SK-N-SH treated with all-trans-retinoic acid at 6 μM for 48 hours (cell line): ENCODE measurements around the gene GRIN2B.

ENCODE experiments used
- ATAC-seq: fragments of 200-7000 bp; cut with Tn5 transposase; 3 replicates; pipeline ENCODE4 v1.9.1; 2020; ENCODE audit warnings: mild to moderate bottlenecking, moderate library complexity
- ARNTL ChIP-seq: fragments of 450-650 bp; formaldehyde crosslinking; IDR thresholded peaks from 2 replicates; pipeline ENCODE4 v1.5.0; 2020; ENCODE audit warnings: low read depth, mild to moderate bottlenecking, moderate library complexity, borderline replicate concordance
- BACH2 ChIP-seq: fragments of 250-450 bp; sonication (Bioruptor Pico); IDR thresholded peaks from 2 replicates; pipeline ENCODE4 v1.9.0; 2021; ENCODE audit warnings: mild to moderate bottlenecking, borderline replicate concordance
- CSDC2 ChIP-seq: fragments of 250-450 bp; sonication (Bioruptor Pico); IDR thresholded peaks from 2 replicates; pipeline ENCODE4 v1.5.0; 2020; ENCODE audit warnings: mild to moderate bottlenecking, moderate library complexity
- CSRNP3 ChIP-seq: fragments of 250-450 bp; sonication (Bioruptor Pico); IDR thresholded peaks from 2 replicates; pipeline ENCODE4 v1.5.1; 2021; ENCODE audit warnings: mild to moderate bottlenecking, moderate library complexity
- ESRRG ChIP-seq: fragments of 250-450 bp; sonication (Bioruptor Pico); IDR thresholded peaks from 2 replicates; pipeline ENCODE4 v1.6.1; 2021; ENCODE audit warnings: mild to moderate bottlenecking
- GLIS3 ChIP-seq: fragments of 250-450 bp; sonication (Bioruptor Pico); IDR thresholded peaks from 2 replicates; pipeline ENCODE4 v1.5.0; 2020; ENCODE audit warnings: mild to moderate bottlenecking, moderate library complexity
- ISL1 ChIP-seq: fragments of 250-450 bp; sonication (Bioruptor Pico); IDR thresholded peaks from 2 replicates; pipeline ENCODE4 v2.1.2; 2022; ENCODE audit warnings: mild to moderate bottlenecking, moderate library complexity
- OSR1 ChIP-seq: fragments of 250-450 bp; sonication (Bioruptor Pico); IDR thresholded peaks from 2 replicates; pipeline ENCODE4 v1.8.0; 2022; ENCODE audit warnings: moderate library complexity, mild to moderate bottlenecking, inconsistent platforms
- PATZ1 ChIP-seq: fragments of 250-450 bp; sonication (Bioruptor Pico); IDR thresholded peaks from 2 replicates; pipeline ENCODE4 v1.8.0; 2020; ENCODE audit warnings: mild to moderate bottlenecking, moderate library complexity, borderline replicate concordance
- PPARA ChIP-seq: fragments of 250-450 bp; sonication (Bioruptor Pico); IDR thresholded peaks from 2 replicates; pipeline ENCODE4 v1.5.0; 2020; ENCODE audit warnings: mild to moderate bottlenecking, borderline replicate concordance
- SNAI2 ChIP-seq: fragments of 250-450 bp; sonication (Bioruptor Pico); IDR thresholded peaks from 2 replicates; pipeline ENCODE4 v1.5.0; 2020; ENCODE audit warnings: mild to moderate bottlenecking, moderate library complexity
- TCF4 ChIP-seq: fragments of 250-450 bp; sonication (Bioruptor Pico); IDR thresholded peaks from 2 replicates; pipeline ENCODE4 v1.8.0; 2021; ENCODE audit warnings: mild to moderate bottlenecking, moderate library complexity, borderline replicate concordance
- TOX ChIP-seq: fragments of 250-450 bp; sonication (Bioruptor Pico); IDR thresholded peaks from 2 replicates; pipeline ENCODE4 v1.8.0; 2021; ENCODE audit warnings: mild to moderate bottlenecking, moderate library complexity, borderline replicate concordance
- ZC3H10 ChIP-seq: fragments of 250-450 bp; sonication (Bioruptor Pico); IDR thresholded peaks from 2 replicates; pipeline ENCODE4 v1.5.1; 2021; ENCODE audit warnings: mild to moderate bottlenecking, moderate library complexity
- ZFP3 ChIP-seq: fragments of 250-450 bp; sonication (Bioruptor Pico); IDR thresholded peaks from 2 replicates; pipeline ENCODE4 v1.5.0; 2020; ENCODE audit warnings: mild to moderate bottlenecking, moderate library complexity
- ZFP30 ChIP-seq: fragments of 450-650 bp; formaldehyde crosslinking; IDR thresholded peaks from 2 replicates; pipeline ENCODE4 v1.5.0; 2022; ENCODE audit warnings: mild to moderate bottlenecking, moderate library complexity
- ZNF565 ChIP-seq: fragments of 450-650 bp; formaldehyde crosslinking; conservative IDR thresholded peaks from 2 replicates; pipeline ENCODE4 v1.5.0; 2020; ENCODE audit warnings: low read depth, mild to moderate bottlenecking, moderate library complexity
- ZNF70 ChIP-seq: fragments of 450-650 bp; formaldehyde crosslinking; IDR thresholded peaks from 2 replicates; pipeline ENCODE4 v1.5.0; 2020; ENCODE audit warnings: mild to moderate bottlenecking, moderate library complexity
- ZNF8 ChIP-seq: fragments of 450-650 bp; formaldehyde crosslinking; IDR thresholded peaks from 2 replicates; pipeline ENCODE4 v1.5.0; 2020; ENCODE audit warnings: mild to moderate bottlenecking, moderate library complexity
- TF ChIP-seq, protein P1 (sequence below): fragments of 250-450 bp; sonication (Bioruptor Pico); IDR thresholded peaks from 2 replicates; pipeline ENCODE4 v1.5.1; 2020; ENCODE audit warnings: low read depth, mild to moderate bottlenecking, moderate library complexity
- TF ChIP-seq, protein P2 (sequence below): fragments of 250-450 bp; sonication (Bioruptor Pico); IDR thresholded peaks from 2 replicates; pipeline ENCODE4 v1.5.0; 2020; ENCODE audit warnings: mild to moderate bottlenecking, moderate library complexity
- TF ChIP-seq, protein P3 (sequence below): fragments of 250-450 bp; sonication (Bioruptor Pico); IDR thresholded peaks from 2 replicates; pipeline ENCODE4 v1.8.0; 2021; ENCODE audit warnings: low read depth, mild to moderate bottlenecking, moderate library complexity, borderline replicate concordance

The GRIN2B gene

GRCh38 chr12:13941258-13942249, 39.8 kb downstream of the GRIN2B start:
- TF ChIP-seq BACH2 (no peak), ZNF70 (CRISPR knock-in tag) (no peak), SNAI2 (CRISPR knock-in tag) (no peak), CSRNP3 (no peak), TOX (CRISPR knock-in tag) (no peak), TCF4 (CRISPR knock-in tag) (no peak), ARNTL (CRISPR knock-in tag) (no peak), ZNF565 (CRISPR knock-in tag) (no peak), PATZ1 (CRISPR knock-in tag) (no peak), GLIS3 (no peak), ZFP30 (CRISPR knock-in tag) (no peak), ESRRG (CRISPR knock-in tag) (no peak), CSDC2 (no peak)
- peak; percentile 90 for ATAC-seq

DNA sequence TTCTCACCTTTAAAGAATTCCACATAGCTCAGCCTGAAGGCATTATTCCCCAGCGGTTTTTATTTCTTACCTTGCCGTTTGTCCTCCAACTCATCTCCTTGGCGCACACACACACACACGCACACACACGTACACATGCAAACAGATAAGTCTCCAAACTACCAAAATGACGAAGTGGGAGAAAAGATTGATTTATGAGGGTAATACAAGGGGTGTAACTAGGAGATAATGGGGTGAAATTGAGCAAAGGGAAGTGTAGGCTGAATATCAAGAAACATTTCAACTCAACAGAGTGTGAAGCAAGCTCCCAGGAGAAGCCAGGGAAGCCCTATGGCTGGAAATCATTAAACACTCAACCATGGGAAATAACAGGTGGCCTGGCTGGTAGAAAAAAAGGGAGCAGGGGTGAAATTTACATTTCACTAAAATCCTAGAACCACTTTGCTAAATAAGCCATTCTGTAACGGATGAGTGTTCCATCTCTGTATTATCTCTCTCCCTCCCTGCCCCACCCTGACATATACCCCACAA, 41.0 kb downstream of the GRIN2B start:
- ATAC-seq = no peak
- TF ChIP-seq ZFP3 (CRISPR knock-in tag) = no peak
- TF ChIP-seq, protein P1, sequence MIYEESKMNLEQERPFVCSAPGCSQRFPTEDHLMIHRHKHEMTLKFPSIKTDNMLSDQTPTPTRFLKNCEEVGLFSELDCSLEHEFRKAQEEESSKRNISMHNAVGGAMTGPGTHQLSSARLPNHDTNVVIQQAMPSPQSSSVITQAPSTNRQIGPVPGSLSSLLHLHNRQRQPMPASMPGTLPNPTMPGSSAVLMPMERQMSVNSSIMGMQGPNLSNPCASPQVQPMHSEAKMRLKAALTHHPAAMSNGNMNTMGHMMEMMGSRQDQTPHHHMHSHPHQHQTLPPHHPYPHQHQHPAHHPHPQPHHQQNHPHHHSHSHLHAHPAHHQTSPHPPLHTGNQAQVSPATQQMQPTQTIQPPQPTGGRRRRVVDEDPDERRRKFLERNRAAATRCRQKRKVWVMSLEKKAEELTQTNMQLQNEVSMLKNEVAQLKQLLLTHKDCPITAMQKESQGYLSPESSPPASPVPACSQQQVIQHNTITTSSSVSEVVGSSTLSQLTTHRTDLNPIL (CRISPR knock-in tag) = no peak
- no peak for TF ChIP-seq ZNF565 (CRISPR knock-in tag)
- TF ChIP-seq CSRNP3 = no peak
- TF ChIP-seq ZNF8 (CRISPR knock-in tag) = no peak
- no peak for TF ChIP-seq OSR1 (CRISPR knock-in tag)
- no peak for TF ChIP-seq PPARA (CRISPR knock-in tag)
- no peak for TF ChIP-seq ZNF70 (CRISPR knock-in tag)
- TF ChIP-seq ZC3H10 (CRISPR knock-in tag) = no peak
- TF ChIP-seq, protein P2, sequence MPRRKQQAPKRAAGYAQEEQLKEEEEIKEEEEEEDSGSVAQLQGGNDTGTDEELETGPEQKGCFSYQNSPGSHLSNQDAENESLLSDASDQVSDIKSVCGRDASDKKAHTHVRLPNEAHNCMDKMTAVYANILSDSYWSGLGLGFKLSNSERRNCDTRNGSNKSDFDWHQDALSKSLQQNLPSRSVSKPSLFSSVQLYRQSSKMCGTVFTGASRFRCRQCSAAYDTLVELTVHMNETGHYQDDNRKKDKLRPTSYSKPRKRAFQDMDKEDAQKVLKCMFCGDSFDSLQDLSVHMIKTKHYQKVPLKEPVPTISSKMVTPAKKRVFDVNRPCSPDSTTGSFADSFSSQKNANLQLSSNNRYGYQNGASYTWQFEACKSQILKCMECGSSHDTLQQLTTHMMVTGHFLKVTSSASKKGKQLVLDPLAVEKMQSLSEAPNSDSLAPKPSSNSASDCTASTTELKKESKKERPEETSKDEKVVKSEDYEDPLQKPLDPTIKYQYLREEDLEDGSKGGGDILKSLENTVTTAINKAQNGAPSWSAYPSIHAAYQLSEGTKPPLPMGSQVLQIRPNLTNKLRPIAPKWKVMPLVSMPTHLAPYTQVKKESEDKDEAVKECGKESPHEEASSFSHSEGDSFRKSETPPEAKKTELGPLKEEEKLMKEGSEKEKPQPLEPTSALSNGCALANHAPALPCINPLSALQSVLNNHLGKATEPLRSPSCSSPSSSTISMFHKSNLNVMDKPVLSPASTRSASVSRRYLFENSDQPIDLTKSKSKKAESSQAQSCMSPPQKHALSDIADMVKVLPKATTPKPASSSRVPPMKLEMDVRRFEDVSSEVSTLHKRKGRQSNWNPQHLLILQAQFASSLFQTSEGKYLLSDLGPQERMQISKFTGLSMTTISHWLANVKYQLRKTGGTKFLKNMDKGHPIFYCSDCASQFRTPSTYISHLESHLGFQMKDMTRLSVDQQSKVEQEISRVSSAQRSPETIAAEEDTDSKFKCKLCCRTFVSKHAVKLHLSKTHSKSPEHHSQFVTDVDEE (CRISPR knock-in tag) = no peak
- no peak for TF ChIP-seq SNAI2 (CRISPR knock-in tag)

DNA sequence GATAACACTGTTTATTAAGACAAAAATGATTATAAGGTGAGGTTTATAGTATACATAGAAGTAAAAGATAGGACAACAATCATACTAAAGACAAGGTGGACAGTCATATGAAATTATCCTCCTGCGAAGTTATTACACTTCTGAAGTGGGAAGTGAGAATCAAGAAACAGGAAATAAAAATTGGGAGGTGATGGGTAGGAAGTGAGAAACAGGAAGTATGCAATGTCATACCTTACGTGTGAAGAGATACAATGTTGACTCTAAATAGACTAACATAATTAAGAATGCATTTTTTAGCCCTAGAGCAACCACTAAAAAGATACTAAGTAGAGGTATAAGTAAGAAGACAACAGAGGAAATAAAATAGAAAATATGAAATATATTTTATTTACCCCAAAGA, 43.7 kb downstream of the GRIN2B start:
- no peak for ATAC-seq
- TF ChIP-seq OSR1 (CRISPR knock-in tag) = no peak
- no peak for TF ChIP-seq BACH2
- no peak for TF ChIP-seq TOX (CRISPR knock-in tag)
- TF ChIP-seq ZNF8 (CRISPR knock-in tag) = no peak
- no peak for TF ChIP-seq ISL1 (CRISPR knock-in tag)
- TF ChIP-seq, protein P2 (CRISPR knock-in tag) = no peak
- no peak for TF ChIP-seq ESRRG (CRISPR knock-in tag)
- no peak for TF ChIP-seq CSDC2
- no peak for TF ChIP-seq ARNTL (CRISPR knock-in tag)
- TF ChIP-seq, protein P3, sequence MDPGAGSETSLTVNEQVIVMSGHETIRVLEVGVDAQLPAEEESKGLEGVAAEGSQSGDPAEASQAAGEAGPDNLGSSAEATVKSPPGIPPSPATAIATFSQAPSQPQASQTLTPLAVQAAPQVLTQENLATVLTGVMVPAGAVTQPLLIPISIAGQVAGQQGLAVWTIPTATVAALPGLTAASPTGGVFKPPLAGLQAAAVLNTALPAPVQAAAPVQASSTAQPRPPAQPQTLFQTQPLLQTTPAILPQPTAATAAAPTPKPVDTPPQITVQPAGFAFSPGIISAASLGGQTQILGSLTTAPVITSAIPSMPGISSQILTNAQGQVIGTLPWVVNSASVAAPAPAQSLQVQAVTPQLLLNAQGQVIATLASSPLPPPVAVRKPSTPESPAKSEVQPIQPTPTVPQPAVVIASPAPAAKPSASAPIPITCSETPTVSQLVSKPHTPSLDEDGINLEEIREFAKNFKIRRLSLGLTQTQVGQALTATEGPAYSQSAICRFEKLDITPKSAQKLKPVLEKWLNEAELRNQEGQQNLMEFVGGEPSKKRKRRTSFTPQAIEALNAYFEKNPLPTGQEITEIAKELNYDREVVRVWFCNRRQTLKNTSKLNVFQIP (CRISPR knock-in tag) = no peak
- TF ChIP-seq ZFP3 (CRISPR knock-in tag) = no peak
- TF ChIP-seq TCF4 (CRISPR knock-in tag) = no peak
- TF ChIP-seq ZFP30 (CRISPR knock-in tag) = no peak
